OCI-LY7 (cell line): Measurements from ENCODE around the gene PPIL3. TPM values are rescaled to one million over a fixed set of nuclear protein-coding genes. Genes with fewer than 3 reads are reported as not detected.

Experiments used
- Bru-seq: library from RNA; stranded (reverse); fragments of 400-500 nt; gene quantifications from one replicate; lab custom pipeline; 2021; lab: Mats Ljungman, UMichigan
- BruChase-seq, 2 experiments: library from RNA; stranded (reverse); fragments of 400-500 nt; gene quantifications; one replicate each; lab custom pipeline; 2021; lab: Mats Ljungman, UMichigan
- BruUV-seq: library from RNA; stranded (reverse); fragments of 400-500 nt; replicated peaks from 2 replicates; lab custom pipeline; 2021; lab: Mats Ljungman, UMichigan
- CTCF ChIA-PET: fragments of 300-600 bp; sonication (Branson Sonifier 250); formaldehyde crosslinking; loops from one replicate; lab custom pipeline; 2022; ENCODE audit warnings: antibody characterized with exemption; ENCODE audit not compliant: unreplicated experiment; lab: Charles Lee
- POLR2A ChIA-PET: fragments of 300-600 bp; sonication (Branson Sonifier 250); formaldehyde crosslinking; loops from one replicate; lab custom pipeline; 2022; ENCODE audit warnings: antibody characterized with exemption; lab: Charles Lee
- DNase-seq: peaks from one replicate; pipeline ENCODE4 v3.0.0-alpha.2; 2015; ENCODE audit warnings: low spot score
- H2AFZ ChIP-seq: fragments of 200-600 bp; sonication (generic), shearing (Covaris generic); 2 replicates; pipeline ENCODE4 v1.6.1; 2014; ENCODE audit warnings: mild to moderate bottlenecking, antibody characterized with exemption, low read length, moderate library complexity
- H3K27ac ChIP-seq: fragments of 200-600 bp; sonication (generic); 2 replicates; pipeline ENCODE4 v1.5.1; 2014; ENCODE audit warnings: mixed run types, low read depth, mild to moderate bottlenecking, moderate library complexity, low read length, inconsistent platforms; ENCODE audit not compliant: poor library complexity, severe bottlenecking
- H3K36me3 ChIP-seq: fragments of 200-600 bp; sonication (generic); 2 replicates; pipeline ENCODE4 v1.6.1; 2014; ENCODE audit warnings: mild to moderate bottlenecking, antibody characterized with exemption, low read length, moderate library complexity, mixed read lengths; ENCODE audit not compliant: insufficient read depth
- H3K4me1 ChIP-seq: fragments of 200-600 bp; sonication (generic); 2 replicates; pipeline ENCODE4 v1.5.1; 2014; ENCODE audit warnings: mild to moderate bottlenecking, low read length; ENCODE audit not compliant: insufficient read depth, poor library complexity, severe bottlenecking
- H3K4me2 ChIP-seq: fragments of 200-600 bp; sonication (generic); 2 replicates; pipeline ENCODE4 v1.6.1; 2014; ENCODE audit warnings: mild to moderate bottlenecking, low read length
- H3K4me3 ChIP-seq: fragments of 200-600 bp; sonication (generic); 2 replicates; pipeline ENCODE4 v1.5.1; 2014; ENCODE audit warnings: mild to moderate bottlenecking, low read depth, low read length; ENCODE audit not compliant: poor library complexity, severe bottlenecking
- H3K79me2 ChIP-seq: fragments of 200-600 bp; sonication (generic); 2 replicates; pipeline ENCODE4 v1.6.1; 2016; ENCODE audit warnings: low read depth, mild to moderate bottlenecking, low read length, moderate library complexity, mixed read lengths; ENCODE audit not compliant: insufficient read depth
- H3K9me2 ChIP-seq: fragments of 200-600 bp; sonication (generic); 2 replicates; pipeline ENCODE4 v1.6.1; 2016; ENCODE audit warnings: mild to moderate bottlenecking, low read length, mixed read lengths; ENCODE audit not compliant: insufficient read depth
- H3K9me3 ChIP-seq: fragments of 200-600 bp; sonication (generic); 2 replicates; pipeline ENCODE4 v1.6.1; 2014; ENCODE audit warnings: mild to moderate bottlenecking, mixed run types, low read length, mixed read lengths
- H4K20me1 ChIP-seq: fragments of 200-600 bp; sonication (generic); 2 replicates; pipeline ENCODE4 v1.6.1; 2014; ENCODE audit warnings: mild to moderate bottlenecking, antibody characterized with exemption, low read length, moderate library complexity, mixed read lengths; ENCODE audit not compliant: insufficient read depth
- EZH2phosphoT487 ChIP-seq: fragments of 200-600 bp; sonication (generic); IDR thresholded peaks from 2 replicates; pipeline ENCODE4 v1.6.1; 2018; ENCODE audit warnings: low read depth, borderline replicate concordance, mild to moderate bottlenecking, mixed run types, antibody characterized with exemption, low read length, moderate library complexity, mixed read lengths
- intact Hi-C: fragments of 100-400 bp; cut with micrococcal nuclease; formaldehyde crosslinking; loops from one replicate; pipeline ENCODE4 v1.10.0; 2022; ENCODE audit not compliant: unreplicated experiment
- long read RNA-seq: library from polyadenylated mRNA; stranded (forward); transcript quantifications from one replicate; pipeline ENCODE4 v2.0.0, GENCODE V29; 2022
- total RNA-seq, 2 experiments: library from RNA; depleted of rRNA in 1 of 2; stranded (reverse); fragments of >200 nt in 1 of 2; shearing (Covaris generic) in 1 of 2; gene quantifications; 2 replicates each; pipeline ENCODE4 v1.2.3, GENCODE V29; 2014 to 2022
- TF ChIP-seq, protein P1 (sequence below): fragments of 200-600 bp; sonication (generic); conservative IDR thresholded peaks from 2 replicates; pipeline ENCODE4 v1.5.1; 2014; ENCODE audit warnings: mild to moderate bottlenecking, antibody characterized with exemption, low read length, moderate library complexity, mixed read lengths

Gene PPIL3
- total RNA-seq (2014; rRNA removed; shearing (Covaris generic)) (49.4 and 54.4 TPM in 2 replicates), total RNA-seq (2022) (75.0 and 76.4 TPM in 2 replicates), Bru-seq, nascent RNA (percentile 83 among the genes with signal in this experiment), BruChase-seq, experiment 1, labeled RNA remaining after a 6-hour chase (percentile 83 among the genes with signal in this experiment), BruChase-seq, experiment 2, labeled RNA remaining after a 2-hour chase (percentile 79 among the genes with signal in this experiment)
- long read RNA-seq, transcript PPIL3-202 (7 exons, 1,194 nt): major isoform, 37 of 63 reads
- long read RNA-seq, partial matches to known transcripts: 3 of 63 reads
- long read RNA-seq, other reads (novel, unspliced or antisense): 16 of 63 reads

DNA sequence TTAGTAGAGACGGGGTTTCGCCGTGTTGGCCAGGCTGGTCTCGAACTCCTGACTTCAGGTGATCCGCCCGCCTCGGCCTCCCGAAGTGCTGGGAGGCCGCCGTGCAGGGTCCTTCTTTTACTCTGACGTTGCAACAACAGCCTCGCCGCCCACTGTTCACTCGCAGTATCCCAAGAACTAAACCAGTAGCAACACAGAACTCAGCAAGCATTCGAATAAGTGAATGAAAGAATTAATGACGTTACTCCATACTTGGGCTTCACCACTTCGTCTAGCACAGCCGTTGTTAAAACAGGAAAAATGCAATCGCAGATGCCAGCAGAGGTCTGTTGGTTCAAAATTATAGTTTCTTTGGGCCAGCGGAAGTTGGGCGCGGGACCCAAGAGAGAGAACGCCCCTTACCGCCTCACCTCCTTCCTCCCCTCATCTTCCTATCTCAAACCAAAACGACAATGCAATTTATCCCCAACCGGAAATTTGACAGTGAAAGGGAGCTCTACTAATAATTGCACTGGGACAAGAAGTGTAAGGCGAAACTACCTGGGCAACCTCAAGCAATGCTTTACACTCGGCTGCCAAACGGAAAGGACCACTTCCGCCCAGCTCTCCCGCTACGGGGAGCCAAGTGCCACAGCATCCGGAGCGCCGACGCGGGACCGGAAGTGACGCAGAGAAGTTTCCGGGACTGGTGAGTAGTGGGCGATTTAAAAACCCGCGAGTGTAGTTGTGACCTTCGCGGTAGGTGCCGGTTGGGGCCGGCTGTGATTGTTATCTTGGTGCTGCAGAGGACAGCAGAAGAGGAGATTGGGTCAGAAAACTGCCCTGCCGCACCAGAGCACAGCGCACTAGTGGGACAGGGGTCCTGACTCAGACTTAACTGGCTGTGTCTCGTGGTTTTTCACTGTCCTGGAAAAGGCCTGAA lies at the start of gene PPIL3, which contains the start of gene NIF3L1:
Gene PPIL3 (minus strand): TSS at position 374 of the 922 bp plus-strand sequence. CDS start 1,462 bp downstream, outside the sequence.
Gene NIF3L1 (plus strand): TSS at position 668 of the 922 bp plus-strand sequence. CDS start 2,573 bp downstream, outside the sequence.
- peak within 1 kb of the TSS; percentile 98 for H3K27ac ChIP-seq
- no peaks in the 10 kb centered on the region for H3K9me2 ChIP-seq
- no peaks in the 10 kb centered on the region for H3K9me3 ChIP-seq
- peak within 1 kb of the TSS; percentile 78 for H3K4me2 ChIP-seq
- H3K36me3 ChIP-seq: peaks cover 34% of the 10 kb centered on the region
- intact Hi-C loops: loop anchor here (1.0 to 10.0 kb wide), 5 partner anchors 25 to 374 kb away; partner anchors contain the start of genes CLK1 and KCTD18
- TF ChIP-seq, protein P1, sequence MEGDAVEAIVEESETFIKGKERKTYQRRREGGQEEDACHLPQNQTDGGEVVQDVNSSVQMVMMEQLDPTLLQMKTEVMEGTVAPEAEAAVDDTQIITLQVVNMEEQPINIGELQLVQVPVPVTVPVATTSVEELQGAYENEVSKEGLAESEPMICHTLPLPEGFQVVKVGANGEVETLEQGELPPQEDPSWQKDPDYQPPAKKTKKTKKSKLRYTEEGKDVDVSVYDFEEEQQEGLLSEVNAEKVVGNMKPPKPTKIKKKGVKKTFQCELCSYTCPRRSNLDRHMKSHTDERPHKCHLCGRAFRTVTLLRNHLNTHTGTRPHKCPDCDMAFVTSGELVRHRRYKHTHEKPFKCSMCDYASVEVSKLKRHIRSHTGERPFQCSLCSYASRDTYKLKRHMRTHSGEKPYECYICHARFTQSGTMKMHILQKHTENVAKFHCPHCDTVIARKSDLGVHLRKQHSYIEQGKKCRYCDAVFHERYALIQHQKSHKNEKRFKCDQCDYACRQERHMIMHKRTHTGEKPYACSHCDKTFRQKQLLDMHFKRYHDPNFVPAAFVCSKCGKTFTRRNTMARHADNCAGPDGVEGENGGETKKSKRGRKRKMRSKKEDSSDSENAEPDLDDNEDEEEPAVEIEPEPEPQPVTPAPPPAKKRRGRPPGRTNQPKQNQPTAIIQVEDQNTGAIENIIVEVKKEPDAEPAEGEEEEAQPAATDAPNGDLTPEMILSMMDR: peak; percentile 39; the same call in 1 of the 2 replicates
- TF ChIP-seq EZH2phosphoT487: no peak
- no TSS peak for BruUV-seq
- ChIA-PET POLR2A (interaction anchor here (0.5 to 2.1 kb wide), 22 partner anchors 10 to 1591 kb away, joined by 3 to 22 read pairs (median 4); partner anchors contain the start of genes CLK1, HYCC2, NDUFB3 and ORC2), CTCF (no interaction called here)
- H2AFZ ChIP-seq: peak within 1 kb of the TSS; percentile 89
- peak; percentile 99 for DNase-seq
- peaks cover 4% of the 10 kb centered on the region; the same call in 1 of the 2 replicates for H4K20me1 ChIP-seq
- H3K4me1 ChIP-seq: peaks cover 52% of the 10 kb centered on the region
- peak within 1 kb of the TSS; percentile 90 for H3K4me3 ChIP-seq
- H3K79me2 ChIP-seq: peaks cover 69% of the 10 kb centered on the region

DNA sequence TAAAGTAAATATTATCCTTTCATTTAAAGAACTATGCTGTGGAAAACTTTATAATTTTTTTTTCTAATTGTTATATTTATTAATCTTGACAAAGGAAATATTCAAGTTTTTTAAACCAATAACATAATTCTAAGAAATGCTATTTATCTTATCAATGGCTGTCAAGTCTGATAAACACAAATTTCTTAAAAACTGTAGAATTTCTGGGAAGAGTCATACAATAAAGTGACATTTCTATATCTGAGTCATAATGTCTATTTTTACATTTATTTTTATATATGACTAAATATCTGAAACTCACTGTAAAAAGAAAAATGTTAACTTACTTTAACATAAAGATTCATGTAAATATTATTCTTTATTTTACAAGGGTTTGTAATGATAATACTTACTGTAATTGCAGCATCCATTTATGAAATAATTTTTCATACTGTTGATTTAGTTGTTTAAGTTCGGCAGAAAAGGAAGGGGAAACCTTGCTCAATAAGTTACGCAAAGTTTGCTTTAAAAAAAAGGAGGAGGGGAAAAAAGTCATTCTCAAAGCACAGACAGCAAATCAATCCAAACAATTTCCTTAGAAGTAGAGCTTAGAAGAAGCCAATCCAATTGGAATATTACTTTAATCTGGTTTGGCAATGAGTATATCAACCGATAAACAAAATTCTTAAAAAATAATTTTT lies 42.2 kb upstream of the PPIL3 start:
- H2AFZ ChIP-seq: no peak overlapping the region
- TF ChIP-seq, protein P1: no peak
- no peak for TF ChIP-seq EZH2phosphoT487
- H3K9me3 ChIP-seq: no peaks in the 10 kb centered on the region
- intact Hi-C loops: no loop called here
- H3K4me3 ChIP-seq: no peak overlapping the region
- no peaks in the 10 kb centered on the region for H4K20me1 ChIP-seq
- no peak overlapping the region for H3K27ac ChIP-seq
- no TSS peak for BruUV-seq
- H3K4me2 ChIP-seq: no peak overlapping the region
- H3K36me3 ChIP-seq: peaks cover 67% of the 10 kb centered on the region
- no peaks in the 10 kb centered on the region for H3K9me2 ChIP-seq
- H3K4me1 ChIP-seq: no peaks in the 10 kb centered on the region
- ChIA-PET POLR2A (interaction anchor here (0.8 kb wide), 1 partner anchor 26 kb away, joined by 3 read pairs; no protein-coding TSS in a partner anchor), CTCF (no interaction called here)
- no peaks in the 10 kb centered on the region for H3K79me2 ChIP-seq
- DNase-seq: no peak
